ENCODE measurements around the gene RANBP9. TPM values are rescaled to one million over a fixed set of nuclear protein-coding genes. Genes with fewer than 3 reads are reported as not detected.

The RANBP9 gene
- polyA plus RNA-seq, 2 donors, result 60.8 to 123 TPM

DNA sequence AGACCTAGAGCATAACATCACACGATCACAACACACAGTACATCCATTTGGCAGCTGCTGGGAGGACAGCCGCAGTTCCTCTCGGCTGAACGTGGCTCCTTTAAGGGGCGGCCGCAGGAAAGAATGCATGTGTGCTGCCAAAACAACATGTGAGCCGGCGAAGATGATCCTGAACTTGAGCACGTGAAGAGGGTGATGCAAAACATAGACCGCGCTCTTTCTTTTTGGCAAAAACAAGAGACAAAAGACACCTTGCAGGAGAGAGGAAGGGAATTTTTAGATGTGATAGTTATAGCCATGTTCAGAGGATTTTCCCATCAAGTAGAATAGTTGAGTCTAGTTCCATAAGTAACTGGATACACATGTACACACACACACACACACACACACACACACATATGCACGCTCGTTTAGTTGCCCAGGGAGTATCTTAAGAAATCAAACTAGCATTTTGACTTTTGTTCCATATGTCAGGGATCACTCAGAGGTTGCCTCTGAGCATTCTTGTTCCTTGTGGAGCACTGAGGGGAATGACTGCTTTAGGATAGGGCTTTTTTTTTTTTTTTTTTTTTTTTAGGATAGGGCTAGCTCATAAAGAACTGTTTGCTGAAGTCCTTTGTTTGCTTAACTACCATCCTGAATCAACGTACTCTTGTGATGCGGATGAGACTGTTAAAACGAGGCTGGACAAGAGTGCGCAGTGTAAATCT lies 21.7 kb upstream of the RANBP9 start:
- no peaks in the 10 kb centered on the region for H3K27me3 ChIP-seq (ENCODE audit: control insufficient read depth in 1 of 2, insufficient read depth in 2 of 2, low read length in 2 of 2)
- no peaks in the 10 kb centered on the region for H3K36me3 ChIP-seq (ENCODE audit: control insufficient read depth in 2 of 2, insufficient read depth in 2 of 2, low read length in 1 of 2)
- H3K9me3 ChIP-seq (ENCODE audit: control insufficient read depth in 2 of 2, insufficient read depth in 1 of 2, low read depth in 1 of 2, low read length in 1 of 2), result no peaks in the 10 kb centered on the region
- peaks cover 0 to 6% of the 10 kb centered on the region in 2 donors for H3K4me1 ChIP-seq (ENCODE audit: control insufficient read depth in 2 of 2, insufficient read depth in 2 of 2, low read length in 1 of 2)
- no peak overlapping the region for H3K4me3 ChIP-seq (ENCODE audit: low read depth in 1 of 2, low read length in 2 of 2)
- H3K27ac ChIP-seq (ENCODE audit: low read depth in 2 of 2, low read length in 1 of 2), result no peak overlapping the region
- WGBS, 2 donors, result 31 to 39% methylated on average over 17 of the region's 17 CpGs

GRCh38 chr6:13730704-13731103 lies 19.1 kb upstream of the RANBP9 start:
- H3K27ac ChIP-seq (ENCODE audit: low read depth in 2 of 2, low read length in 1 of 2), result no peak overlapping the region
- no peak overlapping the region for H3K4me3 ChIP-seq (ENCODE audit: low read depth in 1 of 2, low read length in 2 of 2)
- peaks cover 0 to 6% of the 10 kb centered on the region in 2 donors for H3K4me1 ChIP-seq (ENCODE audit: control insufficient read depth in 2 of 2, insufficient read depth in 2 of 2, low read length in 1 of 2)
- WGBS, 2 donors, result 92 to 94% methylated on average over 7 of the region's 7 CpGs
- no peaks in the 10 kb centered on the region for H3K9me3 ChIP-seq (ENCODE audit: control insufficient read depth in 2 of 2, insufficient read depth in 1 of 2, low read depth in 1 of 2, low read length in 1 of 2)
- no peaks in the 10 kb centered on the region for H3K27me3 ChIP-seq (ENCODE audit: control insufficient read depth in 1 of 2, insufficient read depth in 2 of 2, low read length in 2 of 2)
- no peaks in the 10 kb centered on the region for H3K36me3 ChIP-seq (ENCODE audit: control insufficient read depth in 2 of 2, insufficient read depth in 2 of 2, low read length in 1 of 2)

DNA sequence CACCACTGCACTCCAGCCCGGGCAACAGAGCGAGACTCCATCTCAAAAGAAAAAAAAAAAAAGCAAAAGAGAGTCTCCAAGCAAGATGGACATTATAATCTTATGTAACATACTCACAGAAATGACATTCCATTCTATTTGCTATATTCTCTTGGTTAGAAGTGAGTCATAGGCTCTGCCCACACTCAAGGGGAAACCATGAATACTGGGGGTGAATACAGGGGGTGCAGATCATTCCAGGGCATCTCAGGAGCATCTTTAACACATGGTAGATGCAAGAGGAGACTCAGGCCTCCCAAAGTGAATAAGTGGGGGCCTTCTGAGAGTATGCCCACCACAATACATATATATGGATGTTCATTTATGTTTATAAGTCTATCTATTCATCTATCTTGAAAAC lies 18.3 kb upstream of the RANBP9 start:
- 92 to 100% methylated on average over 2 of the region's 2 CpGs for WGBS, 2 donors
- no peaks in the 10 kb centered on the region for H3K9me3 ChIP-seq (ENCODE audit: control insufficient read depth in 2 of 2, insufficient read depth in 1 of 2, low read depth in 1 of 2, low read length in 1 of 2)
- no peaks in the 10 kb centered on the region for H3K36me3 ChIP-seq (ENCODE audit: control insufficient read depth in 2 of 2, insufficient read depth in 2 of 2, low read length in 1 of 2)
- no peak overlapping the region for H3K4me3 ChIP-seq (ENCODE audit: low read depth in 1 of 2, low read length in 2 of 2)
- no peaks in the 10 kb centered on the region for H3K27me3 ChIP-seq (ENCODE audit: control insufficient read depth in 1 of 2, insufficient read depth in 2 of 2, low read length in 2 of 2)
- no peak overlapping the region for H3K27ac ChIP-seq (ENCODE audit: low read depth in 2 of 2, low read length in 1 of 2)
- H3K4me1 ChIP-seq (ENCODE audit: control insufficient read depth in 2 of 2, insufficient read depth in 2 of 2, low read length in 1 of 2), result peaks cover 0 to 6% of the 10 kb centered on the region in 2 donors

DNA sequence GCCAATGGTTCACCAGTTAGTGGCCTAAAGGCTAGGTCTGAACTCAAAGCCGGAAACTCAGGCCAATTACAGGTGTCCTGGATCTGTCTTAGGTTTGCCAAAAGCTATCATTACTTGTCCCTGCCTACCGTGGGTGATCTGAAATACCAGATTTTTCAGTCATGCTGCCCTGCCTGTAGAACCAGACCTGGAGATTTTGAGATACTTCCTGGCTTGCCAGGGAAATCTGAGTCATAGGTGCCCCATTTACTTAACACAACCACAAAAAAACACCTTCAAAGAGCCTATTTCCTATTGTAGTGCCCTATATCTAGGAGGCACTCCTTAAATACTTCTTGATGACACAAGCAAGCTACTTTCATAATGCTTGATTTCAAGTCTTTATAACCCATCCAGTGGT lies 13.9 kb upstream of the RANBP9 start:
- no peak overlapping the region for H3K4me3 ChIP-seq (ENCODE audit: low read depth in 1 of 2, low read length in 2 of 2)
- peak overlapping the region; percentile 90 to 91 for H3K27ac ChIP-seq (ENCODE audit: low read depth in 2 of 2, low read length in 1 of 2)
- H3K4me1 ChIP-seq (ENCODE audit: control insufficient read depth in 2 of 2, insufficient read depth in 2 of 2, low read length in 1 of 2), result peaks cover 0 to 10% of the 10 kb centered on the region in 2 donors
- 40 to 49% methylated on average over 2 of the region's 2 CpGs for WGBS, 2 donors
- H3K9me3 ChIP-seq (ENCODE audit: control insufficient read depth in 2 of 2, insufficient read depth in 1 of 2, low read depth in 1 of 2, low read length in 1 of 2), result no peaks in the 10 kb centered on the region
- H3K27me3 ChIP-seq (ENCODE audit: control insufficient read depth in 1 of 2, insufficient read depth in 2 of 2, low read length in 2 of 2), result no peaks in the 10 kb centered on the region
- no peaks in the 10 kb centered on the region for H3K36me3 ChIP-seq (ENCODE audit: control insufficient read depth in 2 of 2, insufficient read depth in 2 of 2, low read length in 1 of 2)

DNA sequence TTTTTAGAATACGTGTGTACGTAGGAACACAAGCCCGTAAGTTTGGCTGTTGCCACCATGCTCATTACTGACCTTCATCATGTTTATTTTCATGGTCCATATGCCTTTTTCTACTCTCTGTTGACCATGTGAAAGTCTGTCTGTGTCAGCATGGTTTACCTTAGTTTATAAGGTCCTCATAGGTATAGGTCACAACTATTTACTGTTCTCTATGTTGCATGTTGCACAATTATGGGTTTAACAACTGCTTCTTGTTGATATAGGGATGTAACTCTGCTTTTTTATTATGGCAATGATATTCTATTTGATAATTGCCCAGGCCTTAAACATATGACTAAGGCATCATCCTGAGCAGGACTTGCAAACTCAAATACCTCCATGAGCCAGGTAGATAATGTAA lies 13.4 kb upstream of the RANBP9 start:
- H3K27ac ChIP-seq (ENCODE audit: low read depth in 2 of 2, low read length in 1 of 2), result peak overlapping the region; percentile 90 to 91
- 96 to 99% methylated on average over 3 of the region's 3 CpGs for WGBS, 2 donors
- no peaks in the 10 kb centered on the region for H3K36me3 ChIP-seq (ENCODE audit: control insufficient read depth in 2 of 2, insufficient read depth in 2 of 2, low read length in 1 of 2)
- H3K4me3 ChIP-seq (ENCODE audit: low read depth in 1 of 2, low read length in 2 of 2), result no peak overlapping the region
- no peaks in the 10 kb centered on the region for H3K9me3 ChIP-seq (ENCODE audit: control insufficient read depth in 2 of 2, insufficient read depth in 1 of 2, low read depth in 1 of 2, low read length in 1 of 2)
- no peaks in the 10 kb centered on the region for H3K27me3 ChIP-seq (ENCODE audit: control insufficient read depth in 1 of 2, insufficient read depth in 2 of 2, low read length in 2 of 2)
- peaks cover 0 to 10% of the 10 kb centered on the region in 2 donors for H3K4me1 ChIP-seq (ENCODE audit: control insufficient read depth in 2 of 2, insufficient read depth in 2 of 2, low read length in 1 of 2)

- H3K27me3 ChIP-seq (ENCODE audit: control insufficient read depth in 1 of 2, insufficient read depth in 2 of 2, low read length in 2 of 2), result no peaks in the 10 kb centered on the region
- H3K36me3 ChIP-seq (ENCODE audit: control insufficient read depth in 2 of 2, insufficient read depth in 2 of 2, low read length in 1 of 2), result no peaks in the 10 kb centered on the region
- no peaks in the 10 kb centered on the region for H3K9me3 ChIP-seq (ENCODE audit: control insufficient read depth in 2 of 2, insufficient read depth in 1 of 2, low read depth in 1 of 2, low read length in 1 of 2)
- H3K4me1 ChIP-seq (ENCODE audit: control insufficient read depth in 2 of 2, insufficient read depth in 2 of 2, low read length in 1 of 2), result peaks cover 0 to 8% of the 10 kb centered on the region in 2 donors
- H3K4me3 ChIP-seq (ENCODE audit: low read depth in 1 of 2, low read length in 2 of 2), result no peak overlapping the region
- peak overlapping the region; percentile 60 to 89 for H3K27ac ChIP-seq (ENCODE audit: low read depth in 2 of 2, low read length in 1 of 2)
- 34 to 45% methylated on average over 4 of the region's 4 CpGs for WGBS, 2 donors
These were observed 12.5 kb upstream of the RANBP9 start for GRCh38 chr6:13724182-13724581.

DNA sequence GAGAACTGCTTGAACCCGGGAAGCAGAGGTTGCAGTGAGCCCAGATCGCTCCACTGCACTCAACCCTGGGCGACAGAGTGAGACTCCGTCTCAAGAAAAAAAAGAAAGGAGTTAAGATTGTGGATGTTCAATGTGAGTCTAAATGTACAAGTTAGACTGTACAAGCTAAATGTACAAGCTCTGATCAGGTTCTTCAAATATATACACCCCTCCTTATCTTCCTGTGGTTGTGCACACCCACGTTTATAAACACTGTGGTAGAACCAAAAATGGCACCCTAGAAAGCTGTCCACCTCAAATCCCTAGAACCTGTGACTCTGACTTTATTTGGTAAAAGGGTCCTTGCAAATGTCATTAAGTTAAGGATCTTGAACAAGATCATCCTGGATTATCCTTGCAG lies 11.2 kb upstream of the RANBP9 start:
- H3K4me1 ChIP-seq (ENCODE audit: control insufficient read depth in 2 of 2, insufficient read depth in 2 of 2, low read length in 1 of 2), result peaks cover 0 to 8% of the 10 kb centered on the region in 2 donors
- no peaks in the 10 kb centered on the region for H3K27me3 ChIP-seq (ENCODE audit: control insufficient read depth in 1 of 2, insufficient read depth in 2 of 2, low read length in 2 of 2)
- H3K36me3 ChIP-seq (ENCODE audit: control insufficient read depth in 2 of 2, insufficient read depth in 2 of 2, low read length in 1 of 2), result no peaks in the 10 kb centered on the region
- no peak overlapping the region for H3K4me3 ChIP-seq (ENCODE audit: low read depth in 1 of 2, low read length in 2 of 2)
- peak overlapping the region in 1 of 2 donors; percentile 66 for H3K27ac ChIP-seq (ENCODE audit: low read depth in 2 of 2, low read length in 1 of 2)
- H3K9me3 ChIP-seq (ENCODE audit: control insufficient read depth in 2 of 2, insufficient read depth in 1 of 2, low read depth in 1 of 2, low read length in 1 of 2), result no peaks in the 10 kb centered on the region
- WGBS, 2 donors, result 85 to 90% methylated on average over 5 of the region's 5 CpGs

DNA sequence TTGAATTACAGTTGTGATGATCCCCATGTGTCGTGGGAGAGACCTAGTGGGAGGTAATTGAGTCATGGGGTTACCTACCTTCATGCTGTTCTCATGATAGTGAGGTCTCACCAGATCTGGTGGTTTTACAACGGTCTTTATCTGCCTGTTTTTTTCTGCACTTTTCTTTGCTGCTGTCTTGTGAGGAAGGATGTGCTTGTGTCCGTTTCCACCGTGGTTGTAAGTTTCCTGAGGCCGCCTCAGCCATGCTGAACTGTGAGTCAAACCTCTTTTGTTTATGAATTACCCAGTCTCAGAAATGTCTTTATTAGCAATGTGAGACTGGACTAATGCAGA lies 6.5 kb upstream of the RANBP9 start:
- H3K27me3 ChIP-seq (ENCODE audit: control insufficient read depth in 1 of 2, insufficient read depth in 2 of 2, low read length in 2 of 2), result no peaks in the 10 kb centered on the region
- H3K36me3 ChIP-seq (ENCODE audit: control insufficient read depth in 2 of 2, insufficient read depth in 2 of 2, low read length in 1 of 2), result no peaks in the 10 kb centered on the region
- H3K27ac ChIP-seq (ENCODE audit: low read depth in 2 of 2, low read length in 1 of 2), result peak overlapping the region; percentile 9 to 66
- no peak overlapping the region for H3K4me3 ChIP-seq (ENCODE audit: low read depth in 1 of 2, low read length in 2 of 2)
- no peaks in the 10 kb centered on the region for H3K9me3 ChIP-seq (ENCODE audit: control insufficient read depth in 2 of 2, insufficient read depth in 1 of 2, low read depth in 1 of 2, low read length in 1 of 2)
- WGBS, 2 donors, result 56 to 67% methylated on average over 5 of the region's 5 CpGs
- H3K4me1 ChIP-seq (ENCODE audit: control insufficient read depth in 2 of 2, insufficient read depth in 2 of 2, low read length in 1 of 2), result peaks cover 0 to 2% of the 10 kb centered on the region in 2 donors

DNA sequence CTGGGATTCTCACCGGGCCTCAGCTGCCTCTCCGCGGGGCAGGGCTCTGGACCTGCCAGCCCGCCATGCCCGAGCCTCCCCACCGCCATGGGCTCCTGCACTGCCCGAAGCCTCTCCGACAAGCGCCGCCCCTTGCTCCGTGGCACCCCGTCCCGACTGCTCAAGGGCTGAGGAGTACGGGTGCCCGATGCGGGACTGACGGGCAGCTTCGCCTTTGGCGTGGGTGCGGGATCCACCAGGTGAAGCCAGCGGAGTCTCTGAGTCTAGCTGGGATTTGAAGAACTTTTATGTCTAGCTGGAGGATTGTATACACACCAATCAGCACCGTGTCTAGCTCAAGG lies 5.3 kb upstream of the RANBP9 start:
- H3K9me3 ChIP-seq (ENCODE audit: control insufficient read depth in 2 of 2, insufficient read depth in 1 of 2, low read depth in 1 of 2, low read length in 1 of 2), result no peaks in the 10 kb centered on the region
- H3K27ac ChIP-seq (ENCODE audit: low read depth in 2 of 2, low read length in 1 of 2), result no peak overlapping the region
- 92 to 97% methylated on average over 22 of the region's 22 CpGs for WGBS, 2 donors
- no peak overlapping the region for H3K4me3 ChIP-seq (ENCODE audit: low read depth in 1 of 2, low read length in 2 of 2)
- peaks cover 0 to 2% of the 10 kb centered on the region in 2 donors for H3K4me1 ChIP-seq (ENCODE audit: control insufficient read depth in 2 of 2, insufficient read depth in 2 of 2, low read length in 1 of 2)
- H3K27me3 ChIP-seq (ENCODE audit: control insufficient read depth in 1 of 2, insufficient read depth in 2 of 2, low read length in 2 of 2), result no peaks in the 10 kb centered on the region
- H3K36me3 ChIP-seq (ENCODE audit: control insufficient read depth in 2 of 2, insufficient read depth in 2 of 2, low read length in 1 of 2), result no peaks in the 10 kb centered on the region

GRCh38 chr6:13716225-13716954 lies 4.8 kb upstream of the RANBP9 start:
- H3K4me3 ChIP-seq (ENCODE audit: low read depth in 1 of 2, low read length in 2 of 2), result no peak overlapping the region
- WGBS, 2 donors, result 94 to 98% methylated on average over 39 of the region's 39 CpGs
- no peaks in the 10 kb centered on the region for H3K27me3 ChIP-seq (ENCODE audit: control insufficient read depth in 1 of 2, insufficient read depth in 2 of 2, low read length in 2 of 2)
- no peaks in the 10 kb centered on the region for H3K9me3 ChIP-seq (ENCODE audit: control insufficient read depth in 2 of 2, insufficient read depth in 1 of 2, low read depth in 1 of 2, low read length in 1 of 2)
- H3K27ac ChIP-seq (ENCODE audit: low read depth in 2 of 2, low read length in 1 of 2), result no peak overlapping the region
- H3K36me3 ChIP-seq (ENCODE audit: control insufficient read depth in 2 of 2, insufficient read depth in 2 of 2, low read length in 1 of 2), result no peaks in the 10 kb centered on the region
- H3K4me1 ChIP-seq (ENCODE audit: control insufficient read depth in 2 of 2, insufficient read depth in 2 of 2, low read length in 1 of 2), result peaks cover 0 to 2% of the 10 kb centered on the region in 2 donors
